8988T (cell line): Measurements from ENCODE around the gene NELFA.
"Not testable (repeated sequence)": the region's sequence is repeated elsewhere in the genome, so short reads cannot be mapped to it uniquely, and the experiment has no call there.

Experiments used
- DNase-seq: peaks from one replicate; pipeline ENCODE4 v3.0.0; 2011

NELFA gene

GRCh38 chr4:1993718-1994516 lies 14.9 kb downstream of the NELFA start:
- not testable (repeated sequence) for DNase-seq

GRCh38 chr4:1993169-1993516 lies 15.6 kb downstream of the NELFA start:
- DNase-seq: no peak

- no peak for DNase-seq
Measured at GRCh38 chr4:1992468-1993168, 16.2 kb downstream of the NELFA start.

- DNase-seq: no peak
Measured at GRCh38 chr4:1991596-1992434, 17.0 kb downstream of the NELFA start.

- DNase-seq: no peak
Measured at GRCh38 chr4:1991087-1991486, 17.7 kb downstream of the NELFA start.

- DNase-seq: no peak
Measured at GRCh38 chr4:1990676-1991075, 18.1 kb downstream of the NELFA start.

- no peak for DNase-seq
Measured at GRCh38 chr4:1990348-1990645, 18.5 kb downstream of the NELFA start.

- no peak for DNase-seq
Measured at GRCh38 chr4:1989533-1990347, 19.0 kb downstream of the NELFA start.

GRCh38 chr4:1988327-1988724 lies 20.4 kb downstream of the NELFA start:
- DNase-seq: no peak

GRCh38 chr4:1987721-1988326 lies 20.9 kb downstream of the NELFA start:
- DNase-seq: no peak

- no peak for DNase-seq
Measured at GRCh38 chr4:1987296-1987695, 21.5 kb downstream of the NELFA start.

- DNase-seq: no peak
Measured at GRCh38 chr4:1986578-1987210, 22.1 kb downstream of the NELFA start.

- DNase-seq: no peak
Measured at GRCh38 chr4:1985780-1986577, 22.8 kb downstream of the NELFA start.

- DNase-seq: no peak
Measured at GRCh38 chr4:1985294-1985693, 23.5 kb downstream of the NELFA start.

- no peak for DNase-seq
Measured at GRCh38 chr4:1984406-1985191, 24.2 kb downstream of the NELFA start.

- DNase-seq: no peak
Measured at GRCh38 chr4:1983846-1984405, 24.8 kb downstream of the NELFA start.

GRCh38 chr4:1983053-1983845 lies 25.5 kb downstream of the NELFA start:
- no peak for DNase-seq

GRCh38 chr4:1982124-1983052 lies 26.4 kb downstream of the NELFA start:
- no peak for DNase-seq
